GM23248 (cell line): ENCODE results near the gene ZFYVE26.

Source experiments
- EZH2 ChIP-seq: fragments of 200-600 bp; sonication (generic); IDR thresholded peaks from 2 replicates; pipeline ENCODE4 v1.6.1; 2018; ENCODE audit warnings: antibody characterized with exemption, mild to moderate bottlenecking; ENCODE audit not compliant: insufficient read depth, poor library complexity, severe bottlenecking
- EZH2phosphoT487 ChIP-seq: fragments of 200-600 bp; sonication (generic); IDR thresholded peaks from 2 replicates; pipeline ENCODE4 v1.6.1; 2018; ENCODE audit warnings: antibody characterized with exemption, moderate library complexity, mild to moderate bottlenecking, low read depth; ENCODE audit not compliant: insufficient read depth

GRCh38 chr14:67817750-67818438 is 1.5 kb upstream of the ZFYVE26 start:
- TF ChIP-seq EZH2 (no peak), EZH2phosphoT487 (no peak)
